SK-N-SH (cell line): ENCODE data around the gene RSRC1. TPM values are rescaled to one million over a fixed set of nuclear protein-coding genes. Genes with fewer than 3 reads are reported as not detected.

Experiments used
- CTCF ChIA-PET: fragments of 300-600, 350-600 bp; formaldehyde crosslinking; extraction: SDS; loops from one replicate; lab custom pipeline; 2021; lab: Yijun Ruan, JAX
- POLR2A ChIA-PET: fragments of 350-600 bp; sonication (Branson Sonifier 250); formaldehyde crosslinking; extraction: SDS; loops from one replicate; lab custom pipeline; 2020; ENCODE audit warnings: antibody characterized with exemption, inconsistent platforms; lab: Yijun Ruan, JAX
- DNase-seq: peaks from one replicate; pipeline ENCODE4 v3.0.0; 2012
- H2AFZ ChIP-seq: fragments of 200-600 bp; sonication (generic); 2 replicates; pipeline ENCODE4 v1.8.1; 2016; ENCODE audit warnings: antibody characterized with exemption, mild to moderate bottlenecking, low read depth
- H3F3A ChIP-seq: fragments of 200-600 bp; sonication (generic); replicated peaks from 2 replicates; pipeline ENCODE3; 2016; ENCODE audit warnings: antibody characterized with exemption, mild to moderate bottlenecking; ENCODE audit not compliant: insufficient read depth
- H3K27ac ChIP-seq, 2 experiments: fragments of 200-500 bp in 1 of 2; fragments of 200-600 bp in 1 of 2; sonication (Bioruptor generic) in 1 of 2; sonication (generic), shearing (Covaris generic) in 1 of 2; 2 replicates each; pipeline versions ENCODE4 v1.5.1 to v1.6.1; 2014 to 2016; ENCODE audit warnings: low read depth in 2 of 2, inconsistent platforms in 1 of 2, low read length in 1 of 2, mild to moderate bottlenecking in 1 of 2, mixed read lengths in 1 of 2
- H3K27me3 ChIP-seq: fragments of 200-600 bp; sonication (generic), shearing (Covaris generic); 2 replicates; pipeline ENCODE4 v1.6.1; 2016; ENCODE audit warnings: mixed run types; ENCODE audit not compliant: insufficient read depth
- H3K36me3 ChIP-seq, 2 experiments: fragments of 200-500 bp in 1 of 2; fragments of 200-600 bp in 1 of 2; sonication (Bioruptor generic) in 1 of 2; sonication (generic) in 1 of 2; replicated peaks in 1 of 2; 2 replicates each; pipeline versions ENCODE3 to v1.5.1; 2014 to 2016; ENCODE audit warnings: low read length in 1 of 2, mild to moderate bottlenecking in 1 of 2; ENCODE audit not compliant: insufficient read depth in 2 of 2, control insufficient read depth in 1 of 2
- H3K4me1 ChIP-seq, 2 experiments: fragments of 200-500 bp in 1 of 2; fragments of 200-600 bp in 1 of 2; sonication (Bioruptor generic) in 1 of 2; sonication (generic), shearing (Covaris generic) in 1 of 2; 2 replicates each; pipeline versions ENCODE4 v1.5.1 to v1.6.1; 2014 to 2016; ENCODE audit warnings: low read depth in 1 of 2, low read length in 1 of 2, mixed run types in 1 of 2; ENCODE audit not compliant: insufficient read depth in 2 of 2, control insufficient read depth in 1 of 2
- H3K4me2 ChIP-seq: fragments of 200-600 bp; sonication (generic), shearing (Covaris generic); 2 replicates; pipeline ENCODE4 v1.6.1; 2017; ENCODE audit warnings: mixed run types
- H3K4me3 ChIP-seq, 2 experiments: fragments of 200-500 bp in 1 of 2; fragments of 200-600 bp in 1 of 2; sonication (Bioruptor generic) in 1 of 2; sonication (generic), shearing (Covaris generic) in 1 of 2; 2 replicates each; pipeline versions ENCODE4 v1.5.1 to v1.8.1; 2014 to 2016; ENCODE audit warnings: low read depth in 2 of 2, inconsistent platforms in 1 of 2, low read length in 1 of 2, mild to moderate bottlenecking in 1 of 2, mixed read lengths in 1 of 2, moderate library complexity in 1 of 2
- H3K79me2 ChIP-seq: fragments of 200-600 bp; sonication (generic); 2 replicates; pipeline ENCODE4 v1.8.1; 2017; ENCODE audit warnings: mild to moderate bottlenecking; ENCODE audit not compliant: insufficient read depth
- H3K9ac ChIP-seq: fragments of 200-600 bp; sonication (generic); 2 replicates; pipeline ENCODE4 v1.6.1; 2017; ENCODE audit warnings: mixed run types
- H3K9me2 ChIP-seq: fragments of 200-600 bp; sonication (generic); 2 replicates; pipeline ENCODE4 v1.6.1; 2017; ENCODE audit warnings: mixed run types
- H3K9me3 ChIP-seq: fragments of 200-600 bp; sonication (generic); 2 replicates; pipeline ENCODE4 v1.6.1; 2017; ENCODE audit warnings: mixed run types, mild to moderate bottlenecking, moderate library complexity
- H4K20me1 ChIP-seq: fragments of 200-600 bp; sonication (generic); 2 replicates; pipeline ENCODE4 v1.6.1; 2017; ENCODE audit warnings: mild to moderate bottlenecking, mixed run types; ENCODE audit not compliant: insufficient read depth
- ELF1 ChIP-seq: IDR thresholded peaks from 2 replicates; pipeline ENCODE4 v1.4.0; 2012
- EZH2phosphoT487 ChIP-seq: fragments of 200-600 bp; sonication (generic); IDR thresholded peaks from 2 replicates; pipeline ENCODE4 v1.6.1; 2017; ENCODE audit warnings: low read depth, mixed run types, mild to moderate bottlenecking, antibody characterized with exemption, moderate library complexity, borderline replicate concordance
- FOXJ3 ChIP-seq: sonication (generic); formaldehyde crosslinking; IDR thresholded peaks from 2 replicates; pipeline ENCODE4 v1.5.1; 2020; ENCODE audit warnings: mild to moderate bottlenecking, missing genetic modification reagents
- GATA2 ChIP-seq: sonication (generic); formaldehyde crosslinking; IDR thresholded peaks from 2 replicates; pipeline ENCODE4 v1.5.0; 2020; ENCODE audit warnings: mild to moderate bottlenecking, missing genetic modification reagents
- MEF2A ChIP-seq: IDR thresholded peaks from 2 replicates; pipeline ENCODE4 v1.4.0; 2012; ENCODE audit warnings: low read depth, borderline replicate concordance
- RCOR1 ChIP-seq: fragments of 150-350 bp; IDR thresholded peaks from 2 replicates; pipeline ENCODE4 v1.6.1; 2017; ENCODE audit warnings: antibody characterized with exemption, low read length
- RFX5 ChIP-seq: IDR thresholded peaks from 2 replicates; pipeline ENCODE4 v1.6.1; 2012; ENCODE audit warnings: mild to moderate bottlenecking, improper control_type of control experiment, low read length
- SIN3A ChIP-seq: IDR thresholded peaks from 2 replicates; pipeline ENCODE4 v1.6.1; 2012; ENCODE audit warnings: low read depth, mild to moderate bottlenecking, low read length, moderate library complexity, borderline replicate concordance
- SMC3 ChIP-seq: IDR thresholded peaks from 2 replicates; pipeline ENCODE4 v1.6.1; 2012; ENCODE audit warnings: low read depth, low read length, improper control_type of control experiment
- TAF1 ChIP-seq: IDR thresholded peaks from 2 replicates; pipeline ENCODE4 v1.6.1; 2012; ENCODE audit warnings: low read depth, mild to moderate bottlenecking, low read length, moderate library complexity, borderline replicate concordance
- TEAD4 ChIP-seq: IDR thresholded peaks from 2 replicates; pipeline ENCODE4 v1.4.0; 2012; ENCODE audit warnings: mild to moderate bottlenecking, borderline replicate concordance; ENCODE audit not compliant: insufficient read depth
- YY1 ChIP-seq: IDR thresholded peaks from 2 replicates; pipeline ENCODE4 v1.4.0; 2012; ENCODE audit warnings: low read depth, mild to moderate bottlenecking
- WGBS: methylation state at CpG from one replicate; pipeline ENCODE4 v1.1.6; 2017; ENCODE audit warnings: low lambda C conversion rate; 5-methylcytosine and 5-hydroxymethylcytosine counted together
- polyA plus RNA-seq, 3 experiments: library from polyadenylated mRNA; depleted of rRNA; stranded (reverse); fragments of >200 nt; gene quantifications; 2 replicates each; pipeline ENCODE4 v1.2.3, GENCODE V29; 2012
- TF ChIP-seq, protein P1 (sequence below): fragments of 150-350 bp; IDR thresholded peaks from 2 replicates; pipeline ENCODE4 v1.6.1; 2017; ENCODE audit warnings: antibody characterized with exemption, low read length, low read depth, borderline replicate concordance

Gene RSRC1
- polyA plus RNA-seq, 1 of the 3 experiments (the other 2 are of a cell fraction), result 4.5 TPM

DNA sequence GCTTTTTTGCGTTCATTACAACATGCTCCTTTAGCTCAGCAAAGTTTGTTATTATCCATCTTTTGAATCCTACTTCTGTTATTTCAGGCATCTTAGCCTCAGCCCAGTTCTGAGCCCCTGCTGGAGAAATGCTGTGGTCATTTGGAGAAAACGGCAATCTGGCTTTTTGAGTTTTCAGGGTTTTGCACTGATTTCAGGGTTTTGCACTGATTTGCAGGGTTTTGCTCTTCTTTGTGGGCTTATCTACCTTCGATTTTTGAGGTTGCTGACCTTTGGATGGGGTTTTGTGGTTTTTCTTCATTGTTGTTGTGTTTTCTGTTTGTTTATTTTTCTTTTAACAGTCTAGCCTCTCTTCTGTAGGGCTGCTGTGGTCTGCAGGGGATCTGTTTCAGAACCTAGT is 137.4 kb downstream of the RSRC1 start (continued):
- TF ChIP-seq, protein P1, sequence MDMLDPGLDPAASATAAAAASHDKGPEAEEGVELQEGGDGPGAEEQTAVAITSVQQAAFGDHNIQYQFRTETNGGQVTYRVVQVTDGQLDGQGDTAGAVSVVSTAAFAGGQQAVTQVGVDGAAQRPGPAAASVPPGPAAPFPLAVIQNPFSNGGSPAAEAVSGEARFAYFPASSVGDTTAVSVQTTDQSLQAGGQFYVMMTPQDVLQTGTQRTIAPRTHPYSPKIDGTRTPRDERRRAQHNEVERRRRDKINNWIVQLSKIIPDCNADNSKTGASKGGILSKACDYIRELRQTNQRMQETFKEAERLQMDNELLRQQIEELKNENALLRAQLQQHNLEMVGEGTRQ, result no peak
- TF ChIP-seq EZH2phosphoT487, result no peak

- no peak overlapping the region for H3K4me3 ChIP-seq
- no peaks in the 10 kb centered on the region for H3K4me1 ChIP-seq
- no peaks in the 10 kb centered on the region for H3F3A ChIP-seq
- ChIA-PET CTCF (no interaction called here), POLR2A (no interaction called here)
- peaks cover 0 to 9% of the 10 kb centered on the region in 2 experiments for H3K36me3 ChIP-seq
- H3K9me3 ChIP-seq, result no peaks in the 10 kb centered on the region
- no peak overlapping the region for H3K27ac ChIP-seq
- TF ChIP-seq SMC3 (no peak), SIN3A (no peak), TAF1 (no peak), YY1 (no peak), FOXJ3 (CRISPR knock-in tag) (no peak), ELF1 (no peak), TEAD4 (no peak)
- TF ChIP-seq, protein P1, result no peak
- no peak for DNase-seq
- H4K20me1 ChIP-seq, result no peaks in the 10 kb centered on the region
- H3K4me2 ChIP-seq, result no peak overlapping the region
- H2AFZ ChIP-seq, result no peak overlapping the region
- no peaks in the 10 kb centered on the region for H3K9me2 ChIP-seq
- H3K27me3 ChIP-seq, result no peaks in the 10 kb centered on the region
- H3K79me2 ChIP-seq, result peaks cover 24% of the 10 kb centered on the region
- no peak overlapping the region for H3K9ac ChIP-seq
Observed at GRCh38 chr3:158248261-158248660, 138.4 kb downstream of the RSRC1 start.

DNA sequence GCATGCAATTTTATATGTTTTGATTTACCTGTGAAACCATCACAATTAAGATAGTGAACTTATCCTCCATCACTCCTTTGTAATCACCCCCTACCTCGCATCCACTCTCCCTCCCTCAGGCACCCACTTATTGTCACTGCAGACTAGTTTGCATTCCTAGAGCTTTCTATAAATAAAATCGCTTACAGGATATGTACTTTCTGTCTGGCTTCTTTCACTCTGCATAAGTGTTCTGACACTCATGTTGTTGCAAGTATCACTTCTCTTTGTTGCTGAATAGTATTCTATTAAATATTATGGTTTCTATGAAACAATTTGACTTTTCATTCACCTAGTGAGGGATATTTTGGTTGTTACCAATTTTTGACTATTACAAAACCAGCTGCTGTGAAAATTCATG is 139.3 kb downstream of the RSRC1 start:
- WGBS, result 94% methylated on average over 2 of the region's 2 CpGs
- ChIA-PET CTCF (no interaction called here), POLR2A (no interaction called here)
- H3K4me3 ChIP-seq, result no peak overlapping the region
- peaks cover 24% of the 10 kb centered on the region for H3K79me2 ChIP-seq
- no peak overlapping the region for H3K27ac ChIP-seq
- no peaks in the 10 kb centered on the region for H3K27me3 ChIP-seq
- TF ChIP-seq SIN3A (no peak), GATA2 (CRISPR knock-in tag) (no peak), RCOR1 (no peak), RFX5 (no peak), YY1 (no peak), ELF1 (no peak), MEF2A (no peak)
- TF ChIP-seq, protein P1, result no peak
- H3K9me3 ChIP-seq, result no peaks in the 10 kb centered on the region
- H3K4me2 ChIP-seq, result no peak overlapping the region
- H4K20me1 ChIP-seq, result no peaks in the 10 kb centered on the region
- no peaks in the 10 kb centered on the region for H3K4me1 ChIP-seq
- H3K36me3 ChIP-seq, result peaks cover 0 to 10% of the 10 kb centered on the region in 2 experiments
- DNase-seq, result no peak
- H3F3A ChIP-seq, result no peaks in the 10 kb centered on the region
- H3K9me2 ChIP-seq, result no peaks in the 10 kb centered on the region
- no peak overlapping the region for H2AFZ ChIP-seq
- no peak overlapping the region for H3K9ac ChIP-seq
